SK-N-MC (cell line): ENCODE measurements around the gene PARP12.

ENCODE experiments used
- EZH2 ChIP-seq: fragments of 200-600 bp; sonication (generic); IDR thresholded peaks from one replicate; pipeline ENCODE4 v1.6.1; 2017; ENCODE audit warnings: antibody characterized with exemption
- POLR2AphosphoS5 ChIP-seq: IDR thresholded peaks from 2 replicates; pipeline ENCODE4 v1.6.1; 2012; ENCODE audit warnings: mild to moderate bottlenecking, low read depth, low read length, borderline replicate concordance

DNA sequence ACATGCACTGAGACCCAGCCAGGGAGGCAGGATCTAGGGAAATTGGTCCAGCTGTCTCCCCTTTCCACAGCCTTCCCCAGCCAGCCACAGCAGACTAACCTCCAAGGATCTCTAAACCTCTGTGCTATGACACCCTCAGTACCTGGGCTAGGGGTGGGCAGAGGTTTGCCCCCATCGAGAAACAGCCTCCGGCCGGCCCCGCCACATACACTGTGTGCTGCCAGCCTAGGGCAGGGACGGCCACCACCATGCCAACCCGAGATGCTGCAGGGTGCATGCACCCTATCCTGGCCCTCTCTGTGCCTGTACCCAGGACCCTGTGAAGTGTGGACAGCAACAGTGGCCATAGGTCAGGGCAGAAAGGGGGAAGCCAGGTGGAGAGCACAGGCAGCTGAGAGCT lies 58.1 kb downstream of the PARP12 start:
- TF ChIP-seq POLR2AphosphoS5 (no peak), EZH2 (no peak)
